Measurements from ENCODE around the gene NEK10. TPM values are rescaled to one million over a fixed set of nuclear protein-coding genes. Genes with fewer than 3 reads are reported as not detected.

Gene NEK10
- total RNA-seq, 1 experiment from 2014 or later: 4.3 TPM

- H3K9me2 ChIP-seq (ENCODE audit: insufficient read depth): no peaks in the 10 kb centered on the region
- intact Hi-C loops (cut with micrococcal nuclease; ENCODE audit: unreplicated experiment): loop anchor here (10.0 kb wide), 2 partner anchors 326 to 546 kb away; no protein-coding TSS in a partner anchor
- CTCF ChIA-PET: no interaction called here
Measured at GRCh38 chr3:27138562-27138961, 230.6 kb downstream of the NEK10 start.

GRCh38 chr3:27138005-27138404 lies 231.2 kb downstream of the NEK10 start:
- no TSS peak for BruUV-seq (replicated peaks)
- DNase-seq: no peak
- Histone ChIP-seq H4K20me1 (ENCODE audit: insufficient read depth) (no peaks in the 10 kb centered on the region), H3K4me1 (replicated peaks; ENCODE audit: insufficient read depth) (no peaks in the 10 kb centered on the region), H3K9me2 (ENCODE audit: insufficient read depth) (no peaks in the 10 kb centered on the region), H3K36me3 (ENCODE audit: low read depth) (no peaks in the 10 kb centered on the region), H3K27me3 (ENCODE audit: insufficient read depth, low read depth) (no peaks in the 10 kb centered on the region), H3K4me3 (no peak overlapping the region), H3K9me3 (ENCODE audit: insufficient read depth, low read depth) (peaks cover 8% of the 10 kb centered on the region; the same call in 1 of the 2 replicates), H2AFZ (no peak overlapping the region), H3K4me2 (no peak overlapping the region), H3K27ac (no peak overlapping the region), H3F3A (ENCODE audit: insufficient read depth, low read depth) (no peaks in the 10 kb centered on the region), H3K79me2 (ENCODE audit: low read depth) (no peaks in the 10 kb centered on the region)
- TF ChIP-seq EZH2 (IDR thresholded peaks at IDR 0.05; ENCODE audit: low read depth): no peak
- TF ChIP-seq CTCF (conservative IDR thresholded peaks at IDR 0.05): no peak
- intact Hi-C loops (cut with micrococcal nuclease; ENCODE audit: unreplicated experiment): loop anchor here (10.0 kb wide), 2 partner anchors 327 to 547 kb away; no protein-coding TSS in a partner anchor
- POLR2A ChIA-PET (ENCODE audit: unreplicated experiment): no interaction called here
- CTCF ChIA-PET: no interaction called here

More at GRCh38 chr3:27138562-27138961, 230.6 kb downstream of the NEK10 start:
- no peaks in the 10 kb centered on the region for H4K20me1 ChIP-seq (ENCODE audit: insufficient read depth)
- no peaks in the 10 kb centered on the region for H3K27me3 ChIP-seq (ENCODE audit: insufficient read depth, low read depth)
- peaks cover 8% of the 10 kb centered on the region; the same call in 1 of the 2 replicates for H3K9me3 ChIP-seq (ENCODE audit: insufficient read depth, low read depth)
- no peak overlapping the region for H3K27ac ChIP-seq
- POLR2A ChIA-PET (ENCODE audit: unreplicated experiment): no interaction called here
- no peak overlapping the region for H2AFZ ChIP-seq
- TF ChIP-seq EZH2 (IDR thresholded peaks at IDR 0.05; ENCODE audit: low read depth): no peak
- no peak for TF ChIP-seq CTCF (conservative IDR thresholded peaks at IDR 0.05)
- DNase-seq: no peak
- no peaks in the 10 kb centered on the region for H3K4me1 ChIP-seq (replicated peaks; ENCODE audit: insufficient read depth)
- no peak overlapping the region for H3K4me3 ChIP-seq
- no peaks in the 10 kb centered on the region for H3K36me3 ChIP-seq (ENCODE audit: low read depth)
- no peaks in the 10 kb centered on the region for H3F3A ChIP-seq (ENCODE audit: insufficient read depth, low read depth)
- no peaks in the 10 kb centered on the region for H3K79me2 ChIP-seq (ENCODE audit: low read depth)
- no peak overlapping the region for H3K4me2 ChIP-seq
- BruUV-seq (replicated peaks): no TSS peak

- no peaks in the 10 kb centered on the region for H3K36me3 ChIP-seq (ENCODE audit: low read depth)
- no peaks in the 10 kb centered on the region for H3F3A ChIP-seq (ENCODE audit: insufficient read depth, low read depth)
- no peaks in the 10 kb centered on the region for H4K20me1 ChIP-seq (ENCODE audit: insufficient read depth)
- H3K9me3 ChIP-seq (ENCODE audit: insufficient read depth, low read depth): no peaks in the 10 kb centered on the region
- H3K27ac ChIP-seq: no peak overlapping the region
- BruUV-seq (replicated peaks): no TSS peak
- ChIA-PET POLR2A (ENCODE audit: unreplicated experiment) (interaction anchor here (0.7 kb wide), 1 partner anchor 273 kb away, joined by 5 read pairs; no protein-coding TSS in a partner anchor), CTCF (interaction anchor here (0.7 to 2.1 kb wide), 4 partner anchors 104 to 1187 kb away, joined by 3 to 25 read pairs (median 4); no protein-coding TSS in a partner anchor)
- peak in 1 of 2 experiments; percentile 51 for DNase-seq
- H3K27me3 ChIP-seq (ENCODE audit: insufficient read depth, low read depth): no peaks in the 10 kb centered on the region
- H3K4me3 ChIP-seq: no peak overlapping the region
- H3K9me2 ChIP-seq (ENCODE audit: insufficient read depth): no peaks in the 10 kb centered on the region
- H2AFZ ChIP-seq: no peak overlapping the region
- H3K4me1 ChIP-seq (replicated peaks; ENCODE audit: insufficient read depth): no peaks in the 10 kb centered on the region
- TF ChIP-seq CTCF (conservative IDR thresholded peaks at IDR 0.05) (peak; percentile 89), EZH2 (IDR thresholded peaks at IDR 0.05; ENCODE audit: low read depth) (no peak)
- H3K4me2 ChIP-seq: no peak overlapping the region
- intact Hi-C loops (cut with micrococcal nuclease; ENCODE audit: unreplicated experiment): loop anchor here (1.0 to 10.0 kb wide), 4 partner anchors 119 to 551 kb away; no protein-coding TSS in a partner anchor
- H3K79me2 ChIP-seq (ENCODE audit: low read depth): no peaks in the 10 kb centered on the region
Measured at GRCh38 chr3:27134171-27134796, 234.9 kb downstream of the NEK10 start.

Measured in PC-9 (cell line).